ENCODE measurements around the gene LDLRAD4.

LDLRAD4 gene

DNA sequence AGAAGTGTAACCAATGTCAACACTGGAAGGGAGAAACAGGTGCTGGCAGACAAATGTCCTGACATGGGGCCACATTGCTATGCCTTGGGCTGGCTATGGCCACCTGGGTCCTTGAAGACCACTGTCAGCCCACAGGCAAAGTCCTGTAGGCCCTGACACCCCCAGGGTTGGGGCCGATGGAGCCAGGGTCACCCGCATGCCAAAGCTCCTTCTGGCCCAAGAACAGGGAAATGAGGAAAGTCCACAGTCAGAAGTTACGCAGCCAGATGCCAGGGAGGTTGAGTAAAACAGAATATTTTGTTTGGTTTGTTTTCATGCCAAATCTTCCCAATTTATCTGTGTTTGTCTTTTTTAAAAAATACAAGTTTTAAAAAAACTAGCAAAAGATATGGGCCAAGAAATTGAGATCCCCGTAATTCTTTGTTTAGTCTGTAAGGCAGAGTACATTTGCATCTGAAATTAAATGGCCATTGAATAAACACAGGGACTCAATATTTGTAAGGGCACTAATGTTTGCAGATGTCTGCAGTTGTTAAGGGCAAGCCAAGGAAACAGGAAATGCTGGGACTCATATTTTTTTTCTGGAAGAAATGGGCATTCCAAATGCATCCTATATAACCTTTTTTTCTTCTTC is 321.4 kb downstream of the LDLRAD4 start:
- no peak overlapping the region for H2AFZ ChIP-seq (ENCODE audit: low read length)
- no peak overlapping the region for H2BK120ac ChIP-seq (ENCODE audit: low read depth, low read length)
- no peak overlapping the region for H3K4me3 ChIP-seq (ENCODE audit: low read length in 2 of 2)
- WGBS, 2 donors (ENCODE audit: extremely low coverage in 2 of 2, insufficient read length in 2 of 2, insufficient replicate concordance in 1 of 2): no CpG with 5 or more reads among the region's 4 CpGs
- H3K27me3 ChIP-seq (ENCODE audit: control insufficient read depth in 3 of 3, insufficient read depth in 3 of 3, low read depth in 1 of 3, low read length in 3 of 3): no peaks in the 10 kb centered on the region
- no peak overlapping the region for H2AK5ac ChIP-seq (ENCODE audit: low read depth, low read length)
- no peaks in the 10 kb centered on the region for H3K36me3 ChIP-seq (replicated peaks in 1 of 2; ENCODE audit: control insufficient read depth in 2 of 2, insufficient read depth in 2 of 2, low read length in 2 of 2)
- H3K4ac ChIP-seq (ENCODE audit: low read length): no peak overlapping the region
- H3K79me1 ChIP-seq (ENCODE audit: low read depth, low read length): no peaks in the 10 kb centered on the region
- no peak overlapping the region for H4K91ac ChIP-seq (ENCODE audit: low read depth, low read length, poor library complexity)
- H3K9ac ChIP-seq (ENCODE audit: low read depth, low read length, poor library complexity): no peak overlapping the region
- no peak overlapping the region for H3K23ac ChIP-seq (ENCODE audit: low read depth, low read length, poor library complexity)
- H2BK15ac ChIP-seq (ENCODE audit: low read length): no peak overlapping the region
- no peak overlapping the region for H2BK12ac ChIP-seq (ENCODE audit: low read length)
- DNase-seq (ENCODE audit: low spot score): no peak
- H3K27ac ChIP-seq (replicated peaks; ENCODE audit: low read length): no peak overlapping the region
- no peak overlapping the region for H3K4me2 ChIP-seq (ENCODE audit: insufficient read depth, low read length, poor library complexity, severe bottlenecking)
- H4K8ac ChIP-seq (ENCODE audit: low read depth, low read length): no peak overlapping the region
- no peaks in the 10 kb centered on the region for H3K9me3 ChIP-seq (replicated peaks in 1 of 2; ENCODE audit: control insufficient read depth in 2 of 2, insufficient read depth in 1 of 2, low read depth in 1 of 2, low read length in 2 of 2)
- H3K14ac ChIP-seq (ENCODE audit: low read length): peak overlapping the region; percentile 73
- no peak overlapping the region for H2BK5ac ChIP-seq (ENCODE audit: low read length)
- no peak overlapping the region for H3K18ac ChIP-seq (ENCODE audit: low read length)
- no peaks in the 10 kb centered on the region for H3K4me1 ChIP-seq (ENCODE audit: control insufficient read depth in 2 of 2, insufficient read depth in 1 of 2, low read depth in 1 of 2, low read length in 2 of 2)

DNA sequence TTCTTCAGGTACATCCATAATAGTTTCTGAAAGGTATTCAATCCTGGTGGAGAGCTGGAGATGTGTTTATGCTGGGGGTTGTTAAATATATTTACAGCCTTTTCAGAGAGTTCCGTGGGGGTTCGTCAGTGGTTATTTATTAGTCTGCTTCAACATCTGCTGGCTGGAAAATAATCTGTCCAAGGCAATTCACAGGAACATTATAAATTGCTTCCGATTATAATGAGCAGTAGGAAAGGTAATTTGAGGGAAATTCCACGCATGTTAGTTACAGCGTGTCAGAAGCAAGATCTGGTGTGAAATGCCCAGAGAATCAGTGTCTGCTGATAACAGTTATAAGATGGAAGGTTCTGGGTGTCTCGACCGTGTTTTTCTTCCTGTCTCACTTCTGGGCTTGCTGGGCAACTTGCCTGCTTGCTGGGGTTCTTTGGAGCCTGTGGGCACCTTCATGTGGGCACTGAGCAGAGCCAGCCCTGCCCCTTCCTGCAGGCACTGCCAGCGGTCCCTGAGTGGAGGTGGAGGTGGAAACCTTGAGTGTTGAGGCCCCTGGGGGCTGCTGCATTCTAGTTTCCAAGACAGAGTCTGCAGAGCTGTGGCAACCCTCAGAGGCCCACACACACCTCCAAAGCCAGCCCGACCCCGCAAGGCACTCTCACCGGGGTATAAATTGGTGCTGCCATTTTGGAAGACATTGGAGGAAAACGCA is 322.1 kb downstream of the LDLRAD4 start:
- Histone ChIP-seq H3K4me1 (ENCODE audit: control insufficient read depth in 2 of 2, insufficient read depth in 1 of 2, low read depth in 1 of 2, low read length in 2 of 2) (no peaks in the 10 kb centered on the region), H3K9me3 (replicated peaks in 1 of 2; ENCODE audit: control insufficient read depth in 2 of 2, insufficient read depth in 1 of 2, low read depth in 1 of 2, low read length in 2 of 2) (no peaks in the 10 kb centered on the region), H2BK120ac (ENCODE audit: low read depth, low read length) (no peak overlapping the region), H3K36me3 (replicated peaks in 1 of 2; ENCODE audit: control insufficient read depth in 2 of 2, insufficient read depth in 2 of 2, low read length in 2 of 2) (no peaks in the 10 kb centered on the region), H2AFZ (ENCODE audit: low read length) (no peak overlapping the region), H4K8ac (ENCODE audit: low read depth, low read length) (no peak overlapping the region), H2AK5ac (ENCODE audit: low read depth, low read length) (no peak overlapping the region), H2BK5ac (ENCODE audit: low read length) (no peak overlapping the region), H2BK15ac (ENCODE audit: low read length) (no peak overlapping the region), H2BK12ac (ENCODE audit: low read length) (no peak overlapping the region), H3K4me2 (ENCODE audit: insufficient read depth, low read length, poor library complexity, severe bottlenecking) (no peak overlapping the region), H3K79me1 (ENCODE audit: low read depth, low read length) (no peaks in the 10 kb centered on the region), H3K23ac (ENCODE audit: low read depth, low read length, poor library complexity) (no peak overlapping the region), H3K27me3 (ENCODE audit: control insufficient read depth in 3 of 3, insufficient read depth in 3 of 3, low read depth in 1 of 3, low read length in 3 of 3) (no peaks in the 10 kb centered on the region), H3K4ac (ENCODE audit: low read length) (no peak overlapping the region), H3K9ac (ENCODE audit: low read depth, low read length, poor library complexity) (no peak overlapping the region), H3K4me3 (ENCODE audit: low read length in 2 of 2) (no peak overlapping the region), H3K14ac (ENCODE audit: low read length) (no peak overlapping the region), H3K27ac (replicated peaks; ENCODE audit: low read length) (no peak overlapping the region), H4K91ac (ENCODE audit: low read depth, low read length, poor library complexity) (no peak overlapping the region), H3K18ac (ENCODE audit: low read length) (no peak overlapping the region)
- no peak for DNase-seq (ENCODE audit: low spot score)
- WGBS, 2 donors (ENCODE audit: extremely low coverage in 2 of 2, insufficient read length in 2 of 2, insufficient replicate concordance in 1 of 2): no CpG with 5 or more reads among the region's 12 CpGs

DNA sequence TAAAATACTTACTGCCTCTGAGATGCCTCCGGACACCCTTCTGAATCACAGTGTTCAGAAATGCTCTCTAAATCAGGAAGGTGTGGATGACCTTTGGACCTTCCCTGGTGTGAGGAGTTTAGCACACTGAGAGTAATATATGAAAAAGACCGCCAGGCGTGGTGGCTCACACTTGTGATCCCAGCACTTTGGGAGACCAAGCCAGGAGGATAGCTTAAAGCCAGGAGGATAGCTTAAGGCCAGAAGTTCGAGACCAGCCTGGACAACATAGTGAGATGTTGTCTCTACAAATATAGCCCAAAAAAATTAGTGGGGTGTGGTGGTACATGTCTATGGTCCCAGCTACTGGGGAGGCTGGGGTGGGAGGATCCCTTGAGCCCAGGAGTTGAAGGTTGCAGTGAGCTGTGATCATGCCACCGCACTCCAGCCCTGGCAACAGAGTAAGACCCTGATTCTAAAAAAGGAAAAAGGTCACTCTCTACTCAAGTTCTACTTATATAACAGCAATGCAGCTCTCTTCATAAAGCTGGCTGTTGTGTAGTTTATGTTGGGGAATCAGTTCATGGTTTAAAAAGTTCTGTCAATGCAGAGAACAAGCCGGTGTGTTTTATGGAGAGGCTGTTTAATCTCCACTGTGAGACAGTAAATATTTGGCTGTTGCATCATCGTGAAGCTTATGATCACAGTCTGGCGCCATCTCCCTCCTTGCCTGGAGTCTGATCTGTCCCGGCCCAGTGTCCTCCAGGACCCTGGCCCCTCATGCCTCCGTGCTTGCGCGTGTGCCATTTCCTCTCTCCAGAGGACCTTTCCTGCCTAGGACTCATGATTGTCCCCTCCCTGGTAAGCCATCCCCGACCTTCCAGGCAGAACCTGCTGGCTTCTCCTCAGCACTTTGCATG is 323.3 kb downstream of the LDLRAD4 start:
- Histone ChIP-seq H3K4me1 (ENCODE audit: control insufficient read depth in 2 of 2, insufficient read depth in 1 of 2, low read depth in 1 of 2, low read length in 2 of 2) (no peaks in the 10 kb centered on the region), H2BK120ac (ENCODE audit: low read depth, low read length) (no peak overlapping the region), H2AFZ (ENCODE audit: low read length) (no peak overlapping the region), H4K8ac (ENCODE audit: low read depth, low read length) (no peak overlapping the region), H3K18ac (ENCODE audit: low read length) (peak overlapping the region; percentile 17), H2BK15ac (ENCODE audit: low read length) (no peak overlapping the region), H3K4me2 (ENCODE audit: insufficient read depth, low read length, poor library complexity, severe bottlenecking) (no peak overlapping the region), H3K27me3 (ENCODE audit: control insufficient read depth in 3 of 3, insufficient read depth in 3 of 3, low read depth in 1 of 3, low read length in 3 of 3) (no peaks in the 10 kb centered on the region), H2BK12ac (ENCODE audit: low read length) (no peak overlapping the region), H3K14ac (ENCODE audit: low read length) (peak overlapping the region; percentile 23), H3K23ac (ENCODE audit: low read depth, low read length, poor library complexity) (no peak overlapping the region), H2BK5ac (ENCODE audit: low read length) (no peak overlapping the region), H4K91ac (ENCODE audit: low read depth, low read length, poor library complexity) (no peak overlapping the region), H3K9me3 (replicated peaks in 1 of 2; ENCODE audit: control insufficient read depth in 2 of 2, insufficient read depth in 1 of 2, low read depth in 1 of 2, low read length in 2 of 2) (no peaks in the 10 kb centered on the region), H3K79me1 (ENCODE audit: low read depth, low read length) (no peaks in the 10 kb centered on the region), H3K4ac (ENCODE audit: low read length) (no peak overlapping the region), H3K9ac (ENCODE audit: low read depth, low read length, poor library complexity) (no peak overlapping the region), H3K36me3 (replicated peaks in 1 of 2; ENCODE audit: control insufficient read depth in 2 of 2, insufficient read depth in 2 of 2, low read length in 2 of 2) (no peaks in the 10 kb centered on the region), H2AK5ac (ENCODE audit: low read depth, low read length) (no peak overlapping the region), H3K27ac (replicated peaks; ENCODE audit: low read length) (no peak overlapping the region), H3K4me3 (ENCODE audit: low read length in 2 of 2) (no peak overlapping the region)
- WGBS, 2 donors (ENCODE audit: extremely low coverage in 2 of 2, insufficient read length in 2 of 2, insufficient replicate concordance in 1 of 2): no CpG with 5 or more reads among the region's 13 CpGs
- no peak for DNase-seq (ENCODE audit: low spot score)

DNA sequence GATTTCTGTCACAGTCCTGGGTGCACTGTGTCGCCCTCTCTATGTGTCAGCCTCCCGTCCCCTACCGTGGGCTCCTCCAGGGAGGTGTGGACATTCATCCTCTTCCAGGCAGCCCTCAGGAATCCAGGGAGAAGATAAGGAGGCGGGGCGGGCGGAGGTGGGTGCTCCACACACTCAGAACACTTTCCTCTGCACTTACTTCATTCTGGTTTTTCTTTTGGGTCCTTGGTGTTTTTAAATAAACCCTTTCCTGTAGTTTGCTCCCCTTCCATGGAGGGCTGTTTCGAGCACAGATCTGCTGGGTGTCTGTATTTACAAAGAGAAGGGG is 323.9 kb downstream of the LDLRAD4 start:
- no peak overlapping the region for H3K4me2 ChIP-seq (ENCODE audit: insufficient read depth, low read length, poor library complexity, severe bottlenecking)
- H3K9me3 ChIP-seq (replicated peaks in 1 of 2; ENCODE audit: control insufficient read depth in 2 of 2, insufficient read depth in 1 of 2, low read depth in 1 of 2, low read length in 2 of 2): no peaks in the 10 kb centered on the region
- H2BK15ac ChIP-seq (ENCODE audit: low read length): no peak overlapping the region
- no peak for DNase-seq (ENCODE audit: low spot score)
- no CpG with 5 or more reads among the region's 7 CpGs for WGBS, 2 donors (ENCODE audit: extremely low coverage in 2 of 2, insufficient read length in 2 of 2, insufficient replicate concordance in 1 of 2)
- H3K4ac ChIP-seq (ENCODE audit: low read length): no peak overlapping the region
- no peak overlapping the region for H3K27ac ChIP-seq (replicated peaks; ENCODE audit: low read length)
- no peak overlapping the region for H4K91ac ChIP-seq (ENCODE audit: low read depth, low read length, poor library complexity)
- no peaks in the 10 kb centered on the region for H3K79me1 ChIP-seq (ENCODE audit: low read depth, low read length)
- H2BK120ac ChIP-seq (ENCODE audit: low read depth, low read length): no peak overlapping the region
- H2BK5ac ChIP-seq (ENCODE audit: low read length): no peak overlapping the region
- peak overlapping the region; percentile 23 for H3K14ac ChIP-seq (ENCODE audit: low read length)
- H2AFZ ChIP-seq (ENCODE audit: low read length): no peak overlapping the region
- no peaks in the 10 kb centered on the region for H3K36me3 ChIP-seq (replicated peaks in 1 of 2; ENCODE audit: control insufficient read depth in 2 of 2, insufficient read depth in 2 of 2, low read length in 2 of 2)
- no peak overlapping the region for H2AK5ac ChIP-seq (ENCODE audit: low read depth, low read length)
- no peak overlapping the region for H2BK12ac ChIP-seq (ENCODE audit: low read length)
- no peak overlapping the region for H3K23ac ChIP-seq (ENCODE audit: low read depth, low read length, poor library complexity)
- no peak overlapping the region for H3K9ac ChIP-seq (ENCODE audit: low read depth, low read length, poor library complexity)
- H3K18ac ChIP-seq (ENCODE audit: low read length): peak overlapping the region; percentile 17
- no peak overlapping the region for H4K8ac ChIP-seq (ENCODE audit: low read depth, low read length)
- no peak overlapping the region for H3K4me3 ChIP-seq (ENCODE audit: low read length in 2 of 2)
- H3K4me1 ChIP-seq (ENCODE audit: control insufficient read depth in 2 of 2, insufficient read depth in 1 of 2, low read depth in 1 of 2, low read length in 2 of 2): no peaks in the 10 kb centered on the region
- H3K27me3 ChIP-seq (ENCODE audit: control insufficient read depth in 3 of 3, insufficient read depth in 3 of 3, low read depth in 1 of 3, low read length in 3 of 3): no peaks in the 10 kb centered on the region
